ENCODE data around the gene FNBP1. TPM values are rescaled to one million over a fixed set of nuclear protein-coding genes. Genes with fewer than 3 reads are reported as not detected.

The FNBP1 gene
- total and polyA plus RNA-seq, 2 of the 13 experiments (the other 11 are each of a cell fraction or from before 2014, with no cell fraction given), result 5.4 to 19.5 TPM

DNA sequence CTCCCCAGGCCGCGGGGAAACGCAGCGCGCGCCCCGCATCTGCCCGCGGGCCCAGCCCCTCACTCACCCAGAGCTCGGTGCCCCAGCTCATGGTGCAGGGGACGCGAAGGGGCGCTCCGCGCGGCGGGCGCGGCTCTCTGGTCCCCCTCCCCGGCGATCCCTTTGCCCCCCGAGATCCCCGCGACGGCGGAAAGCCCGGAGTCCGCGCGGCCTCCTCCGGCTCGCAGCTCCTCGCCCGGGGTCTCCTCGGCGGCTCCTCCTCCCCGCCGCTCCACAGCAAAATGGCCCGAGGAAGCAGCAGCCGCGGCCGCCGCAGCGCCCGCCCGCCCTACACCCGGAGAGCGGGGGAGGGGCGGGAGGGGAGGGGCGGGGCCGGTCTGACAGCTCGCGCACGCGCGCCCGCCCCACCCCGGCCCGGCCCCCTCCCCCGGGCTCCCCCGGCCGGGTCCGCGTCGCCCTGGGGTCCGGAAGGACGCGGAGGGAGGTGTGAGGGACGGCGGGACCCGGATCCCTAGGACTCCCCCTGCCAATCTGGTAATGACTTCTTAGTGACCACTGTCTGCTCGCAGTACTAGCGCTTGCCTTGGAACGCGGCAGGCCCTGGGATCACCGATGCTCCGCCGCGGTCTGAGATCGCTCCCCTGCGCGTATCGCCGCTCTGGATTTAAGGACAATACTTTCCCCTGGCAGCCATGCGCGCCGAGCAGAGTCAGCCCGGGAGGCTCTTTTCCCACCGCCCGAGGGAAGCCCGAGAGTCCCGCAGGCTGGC, at the start of gene FNBP1 (continued):
- TF ChIP-seq ZNF33A (CRISPR knock-in tag; IDR thresholded peaks at IDR 0.05; ENCODE audit: borderline replicate concordance), result no peak
- TF ChIP-seq ZNF816 (CRISPR knock-in tag; IDR thresholded peaks at IDR 0.05; ENCODE audit: borderline replicate concordance), result peak; percentile 80
- TF ChIP-seq SNAI1 (CRISPR knock-in tag; IDR thresholded peaks at IDR 0.05; ENCODE audit: borderline replicate concordance), result 0 out of 2 replicates have a peak, but pooled peaks have one; percentile 58
- TF ChIP-seq ZSCAN22 (CRISPR knock-in tag; IDR thresholded peaks at IDR 0.05), result 0 out of 2 replicates have a peak, but pooled peaks have one; percentile 59
- TF ChIP-seq SIN3A (IDR thresholded peaks at IDR 0.05; ENCODE audit: borderline replicate concordance, low read depth, low read length), result peak; percentile 79; the same call in 1 of the 2 replicates
- TF ChIP-seq MED8 (CRISPR knock-in tag; IDR thresholded peaks at IDR 0.05; ENCODE audit: insufficient replicate concordance), result peak; percentile 57
- TF ChIP-seq, protein P1, sequence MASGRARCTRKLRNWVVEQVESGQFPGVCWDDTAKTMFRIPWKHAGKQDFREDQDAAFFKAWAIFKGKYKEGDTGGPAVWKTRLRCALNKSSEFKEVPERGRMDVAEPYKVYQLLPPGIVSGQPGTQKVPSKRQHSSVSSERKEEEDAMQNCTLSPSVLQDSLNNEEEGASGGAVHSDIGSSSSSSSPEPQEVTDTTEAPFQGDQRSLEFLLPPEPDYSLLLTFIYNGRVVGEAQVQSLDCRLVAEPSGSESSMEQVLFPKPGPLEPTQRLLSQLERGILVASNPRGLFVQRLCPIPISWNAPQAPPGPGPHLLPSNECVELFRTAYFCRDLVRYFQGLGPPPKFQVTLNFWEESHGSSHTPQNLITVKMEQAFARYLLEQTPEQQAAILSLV (CRISPR knock-in tag; IDR thresholded peaks at IDR 0.05; ENCODE audit: borderline replicate concordance), result 0 out of 2 replicates have a peak, but pooled peaks have one; percentile 64
- TF ChIP-seq, protein P2, sequence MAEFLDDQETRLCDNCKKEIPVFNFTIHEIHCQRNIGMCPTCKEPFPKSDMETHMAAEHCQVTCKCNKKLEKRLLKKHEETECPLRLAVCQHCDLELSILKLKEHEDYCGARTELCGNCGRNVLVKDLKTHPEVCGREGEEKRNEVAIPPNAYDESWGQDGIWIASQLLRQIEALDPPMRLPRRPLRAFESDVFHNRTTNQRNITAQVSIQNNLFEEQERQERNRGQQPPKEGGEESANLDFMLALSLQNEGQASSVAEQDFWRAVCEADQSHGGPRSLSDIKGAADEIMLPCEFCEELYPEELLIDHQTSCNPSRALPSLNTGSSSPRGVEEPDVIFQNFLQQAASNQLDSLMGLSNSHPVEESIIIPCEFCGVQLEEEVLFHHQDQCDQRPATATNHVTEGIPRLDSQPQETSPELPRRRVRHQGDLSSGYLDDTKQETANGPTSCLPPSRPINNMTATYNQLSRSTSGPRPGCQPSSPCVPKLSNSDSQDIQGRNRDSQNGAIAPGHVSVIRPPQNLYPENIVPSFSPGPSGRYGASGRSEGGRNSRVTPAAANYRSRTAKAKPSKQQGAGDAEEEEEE (CRISPR knock-in tag; IDR thresholded peaks at IDR 0.05; ENCODE audit: borderline replicate concordance), result peak; percentile 92
- no peak for TF ChIP-seq ZNF724P (CRISPR knock-in tag; IDR thresholded peaks at IDR 0.05; ENCODE audit: borderline replicate concordance)
- TF ChIP-seq MAF1 (CRISPR knock-in tag; IDR thresholded peaks at IDR 0.05; ENCODE audit: borderline replicate concordance), result no peak
- peak; percentile 80 for TF ChIP-seq KAT7 (CRISPR knock-in tag; IDR thresholded peaks at IDR 0.05; ENCODE audit: borderline replicate concordance)
- TF ChIP-seq MTA1 (CRISPR knock-in tag; IDR thresholded peaks at IDR 0.05; ENCODE audit: borderline replicate concordance), result peak; percentile 62; the same call in 1 of the 2 replicates
- 0 out of 2 replicates have a peak, but pooled peaks have one; percentile 46 for TF ChIP-seq ZNF230 (CRISPR knock-in tag; IDR thresholded peaks at IDR 0.05)
- 0 out of 2 replicates have a peak, but pooled peaks have one; percentile 20 for TF ChIP-seq ZNF451 (CRISPR knock-in tag; IDR thresholded peaks at IDR 0.05)
- peak in 1 of 2 experiments; percentile 73; a peak in 2 of 4 replicates for TF ChIP-seq POLR2A (IDR thresholded peaks at IDR 0.05; ENCODE audit: insufficient read depth in 1 of 2, low read depth in 2 of 2, low read length in 2 of 2)
- peak; percentile 55; the same call in 1 of the 2 replicates for TF ChIP-seq KMT2B (CRISPR knock-in tag; IDR thresholded peaks at IDR 0.05)
- TF ChIP-seq ZNF547 (CRISPR knock-in tag; IDR thresholded peaks at IDR 0.05), result peak; percentile 33
- peak; percentile 81; the same call in 1 of the 2 replicates for TF ChIP-seq ZNF569 (CRISPR knock-in tag; IDR thresholded peaks at IDR 0.05; ENCODE audit: borderline replicate concordance)
- peak; percentile 75; the same call in 1 of the 2 replicates for TF ChIP-seq TBX2 (CRISPR knock-in tag; IDR thresholded peaks at IDR 0.05; ENCODE audit: borderline replicate concordance)
- TF ChIP-seq RFX5 (IDR thresholded peaks at IDR 0.05; ENCODE audit: low read depth, low read length), result 0 out of 2 replicates have a peak, but pooled peaks have one; percentile 23
- 0 out of 2 replicates have a peak, but pooled peaks have one; percentile 41 for TF ChIP-seq TOPORS (CRISPR knock-in tag; IDR thresholded peaks at IDR 0.05)
- TF ChIP-seq, protein P3, sequence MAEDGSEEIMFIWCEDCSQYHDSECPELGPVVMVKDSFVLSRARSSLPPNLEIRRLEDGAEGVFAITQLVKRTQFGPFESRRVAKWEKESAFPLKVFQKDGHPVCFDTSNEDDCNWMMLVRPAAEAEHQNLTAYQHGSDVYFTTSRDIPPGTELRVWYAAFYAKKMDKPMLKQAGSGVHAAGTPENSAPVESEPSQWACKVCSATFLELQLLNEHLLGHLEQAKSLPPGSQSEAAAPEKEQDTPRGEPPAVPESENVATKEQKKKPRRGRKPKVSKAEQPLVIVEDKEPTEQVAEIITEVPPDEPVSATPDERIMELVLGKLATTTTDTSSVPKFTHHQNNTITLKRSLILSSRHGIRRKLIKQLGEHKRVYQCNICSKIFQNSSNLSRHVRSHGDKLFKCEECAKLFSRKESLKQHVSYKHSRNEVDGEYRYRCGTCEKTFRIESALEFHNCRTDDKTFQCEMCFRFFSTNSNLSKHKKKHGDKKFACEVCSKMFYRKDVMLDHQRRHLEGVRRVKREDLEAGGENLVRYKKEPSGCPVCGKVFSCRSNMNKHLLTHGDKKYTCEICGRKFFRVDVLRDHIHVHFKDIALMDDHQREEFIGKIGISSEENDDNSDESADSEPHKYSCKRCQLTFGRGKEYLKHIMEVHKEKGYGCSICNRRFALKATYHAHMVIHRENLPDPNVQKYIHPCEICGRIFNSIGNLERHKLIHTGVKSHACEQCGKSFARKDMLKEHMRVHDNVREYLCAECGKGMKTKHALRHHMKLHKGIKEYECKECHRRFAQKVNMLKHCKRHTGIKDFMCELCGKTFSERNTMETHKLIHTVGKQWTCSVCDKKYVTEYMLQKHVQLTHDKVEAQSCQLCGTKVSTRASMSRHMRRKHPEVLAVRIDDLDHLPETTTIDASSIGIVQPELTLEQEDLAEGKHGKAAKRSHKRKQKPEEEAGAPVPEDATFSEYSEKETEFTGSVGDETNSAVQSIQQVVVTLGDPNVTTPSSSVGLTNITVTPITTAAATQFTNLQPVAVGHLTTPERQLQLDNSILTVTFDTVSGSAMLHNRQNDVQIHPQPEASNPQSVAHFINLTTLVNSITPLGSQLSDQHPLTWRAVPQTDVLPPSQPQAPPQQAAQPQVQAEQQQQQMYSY (CRISPR knock-in tag; IDR thresholded peaks at IDR 0.05), result 0 out of 2 replicates have a peak, but pooled peaks have one; percentile 15
